OCI-LY3 (cell line): ENCODE measurements around the gene XPO5.

Experiments used
- CTCF ChIP-seq: fragments of 200-600, 300-600 bp; sonication (generic); IDR thresholded peaks from 2 replicates; pipeline ENCODE4 v1.5.1; 2014; ENCODE audit warnings: antibody characterized with exemption, low read length, low read depth
- EZH2phosphoT487 ChIP-seq: fragments of 200-600 bp; shearing (Covaris generic); IDR thresholded peaks from 2 replicates; pipeline ENCODE4 v1.6.1; 2018; ENCODE audit warnings: antibody characterized with exemption, mixed run types, low read depth

DNA sequence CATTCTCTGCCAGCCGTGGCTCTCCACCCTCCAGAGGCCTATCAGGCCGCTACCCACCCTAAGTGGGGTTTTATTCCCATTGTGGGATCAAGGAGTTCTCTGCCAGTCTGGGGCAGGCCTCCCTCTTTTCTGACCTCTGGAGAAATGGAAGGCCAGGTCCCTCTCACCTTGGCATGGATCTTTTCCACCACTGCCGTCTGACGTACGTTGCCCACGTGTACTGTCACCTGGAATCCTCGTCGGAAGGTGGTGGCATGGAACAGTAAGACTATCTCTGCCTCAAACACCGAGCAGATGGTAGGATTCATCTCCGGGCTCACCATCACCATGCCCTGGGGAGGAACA lies 46.0 kb upstream of the XPO5 start:
- TF ChIP-seq CTCF (no peak), EZH2phosphoT487 (no peak)
